Gastroesophageal sphincter (tissue), 3 donors: ENCODE results near the gene SBK1.

Source experiments
- EP300 ChIP-seq: sonication (generic); formaldehyde crosslinking; IDR thresholded peaks from one replicate; pipeline ENCODE4 v1.6.1; 2017; ENCODE audit warnings: antibody characterized with exemption, mild to moderate bottlenecking
- POLR2A ChIP-seq, 2 donors: fragments of 450-650 bp; IDR thresholded peaks; one replicate each; pipeline ENCODE4 v1.6.1; 2017; ENCODE audit warnings: antibody characterized with exemption in 2 of 2, mild to moderate bottlenecking in 2 of 2, moderate library complexity in 1 of 2
- TF ChIP-seq, protein P1 (sequence below), 4 experiments: fragments of 200-600 bp in 2 of 4; fragments of 450-650 bp in 2 of 4; sonication (generic) in 1 of 4; IDR thresholded peaks; one replicate each; pipeline ENCODE4 v1.5.1; 2017 to 2019; ENCODE audit warnings: antibody characterized with exemption in 4 of 4, mild to moderate bottlenecking in 2 of 4, moderate library complexity in 2 of 4

DNA sequence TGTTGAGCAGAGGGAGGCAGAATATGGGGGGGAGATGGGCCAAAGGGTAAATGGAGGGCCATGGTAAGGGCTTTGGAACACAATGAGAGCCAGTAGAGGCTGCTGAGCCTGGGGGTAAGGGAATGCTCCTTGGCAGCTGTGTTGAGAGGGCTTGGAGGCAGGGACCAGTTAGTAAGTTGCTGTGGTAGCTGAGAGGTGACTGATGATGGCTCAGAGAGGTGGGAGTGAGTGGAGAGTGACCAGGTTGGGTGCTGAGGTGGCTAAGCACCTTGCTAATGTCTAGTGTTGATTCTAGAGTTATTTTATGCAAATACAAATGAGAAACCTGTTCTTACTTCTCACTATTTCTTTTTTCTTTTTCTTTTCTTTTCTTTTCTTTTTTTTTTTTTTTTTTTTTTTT, 10.8 kb downstream of the SBK1 start:
- TF ChIP-seq POLR2A (IDR thresholded peaks at IDR 0.05): no peak
- TF ChIP-seq, protein P1, sequence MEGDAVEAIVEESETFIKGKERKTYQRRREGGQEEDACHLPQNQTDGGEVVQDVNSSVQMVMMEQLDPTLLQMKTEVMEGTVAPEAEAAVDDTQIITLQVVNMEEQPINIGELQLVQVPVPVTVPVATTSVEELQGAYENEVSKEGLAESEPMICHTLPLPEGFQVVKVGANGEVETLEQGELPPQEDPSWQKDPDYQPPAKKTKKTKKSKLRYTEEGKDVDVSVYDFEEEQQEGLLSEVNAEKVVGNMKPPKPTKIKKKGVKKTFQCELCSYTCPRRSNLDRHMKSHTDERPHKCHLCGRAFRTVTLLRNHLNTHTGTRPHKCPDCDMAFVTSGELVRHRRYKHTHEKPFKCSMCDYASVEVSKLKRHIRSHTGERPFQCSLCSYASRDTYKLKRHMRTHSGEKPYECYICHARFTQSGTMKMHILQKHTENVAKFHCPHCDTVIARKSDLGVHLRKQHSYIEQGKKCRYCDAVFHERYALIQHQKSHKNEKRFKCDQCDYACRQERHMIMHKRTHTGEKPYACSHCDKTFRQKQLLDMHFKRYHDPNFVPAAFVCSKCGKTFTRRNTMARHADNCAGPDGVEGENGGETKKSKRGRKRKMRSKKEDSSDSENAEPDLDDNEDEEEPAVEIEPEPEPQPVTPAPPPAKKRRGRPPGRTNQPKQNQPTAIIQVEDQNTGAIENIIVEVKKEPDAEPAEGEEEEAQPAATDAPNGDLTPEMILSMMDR (IDR thresholded peaks at IDR 0.05): no peak
- TF ChIP-seq EP300: no peak
